Lung microvascular endothelial cell (primary cell): ENCODE measurements around the gene NLGN2. TPM values are rescaled to one million over a fixed set of nuclear protein-coding genes. Genes with fewer than 3 reads are reported as not detected.
A peak's percentile ranks its signal among the peaks of the same experiment; 100 is the strongest.

ENCODE experiments used
- DNase-seq, 2 donors: peaks; one replicate each; pipeline versions ENCODE4 v3.0.0 to v3.0.0-alpha.2; 2010; ENCODE audit warnings: low read depth in 2 of 2
- total RNA-seq: library from RNA; depleted of rRNA; stranded (reverse); fragments of >200 nt; gene quantifications from 2 replicates; pipeline ENCODE4 v1.2.1, GENCODE V29; 2014

NLGN2 gene
- total RNA-seq, 1 donor from 2014 or later = 1.2 TPM

DNA sequence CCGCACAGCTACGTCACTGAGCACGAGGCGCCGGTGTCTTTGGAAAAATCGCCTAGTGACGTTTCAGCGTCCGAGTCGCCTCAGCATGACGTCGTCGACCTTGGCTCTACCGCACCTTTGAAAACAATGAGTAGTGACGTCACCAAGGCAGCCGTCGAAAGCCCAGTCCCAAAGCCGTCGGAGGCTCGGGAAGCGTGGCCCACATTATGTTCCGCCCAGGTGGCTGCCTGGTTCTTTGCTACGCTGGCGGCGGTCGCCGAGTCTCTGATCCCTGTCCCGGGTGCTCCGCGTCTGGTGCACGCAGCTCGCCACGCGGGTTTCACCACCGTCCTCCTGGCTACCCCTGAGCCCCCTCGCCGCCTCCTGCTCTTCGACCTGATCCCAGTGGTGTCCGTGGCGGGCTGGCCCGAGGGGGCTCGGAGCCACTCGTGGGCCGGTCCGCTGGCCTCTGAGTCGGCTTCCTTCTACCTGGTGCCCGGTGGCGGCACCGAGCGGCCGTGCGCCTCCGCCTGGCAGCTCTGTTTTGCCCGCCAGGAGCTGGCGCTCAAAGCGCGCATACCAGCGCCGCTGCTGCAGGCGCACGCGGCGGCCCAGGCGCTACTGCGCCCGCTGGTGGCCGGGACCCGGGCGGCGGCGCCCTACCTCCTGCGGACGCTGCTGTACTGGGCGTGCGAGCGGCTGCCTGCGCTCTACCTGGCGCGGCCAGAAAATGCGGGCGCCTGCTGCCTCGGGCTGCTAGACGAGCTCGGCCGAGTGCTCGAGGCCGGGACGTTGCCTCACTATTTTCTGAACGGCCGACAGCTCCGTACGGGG, 29.1 kb downstream of the NLGN2 start:
- peak; percentile 86 to 93 for DNase-seq

DNA sequence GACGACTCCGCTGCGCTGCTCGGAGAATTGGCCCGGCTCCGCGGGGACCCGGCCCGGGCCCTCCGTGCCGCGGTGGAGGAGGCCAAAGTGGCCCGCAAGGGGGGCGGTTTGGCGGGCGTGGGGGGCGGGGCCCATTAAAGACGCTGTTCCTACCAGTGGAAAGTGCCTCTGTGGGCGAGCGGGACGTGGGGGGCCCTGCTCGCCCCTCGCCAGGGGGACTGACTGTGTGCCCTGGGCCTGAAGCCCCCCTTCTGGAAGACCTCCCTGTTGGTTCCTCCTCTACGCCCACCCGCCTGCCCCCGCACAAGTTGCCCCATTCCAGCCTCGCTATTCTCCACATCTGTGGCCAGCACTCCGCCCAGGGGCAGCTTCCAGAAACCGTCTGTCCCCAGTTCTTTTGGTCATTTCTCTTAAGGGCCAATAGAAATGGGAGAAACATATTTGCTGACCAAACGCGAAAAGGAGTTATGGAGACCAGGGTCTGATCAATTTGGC, 29.8 kb downstream of the NLGN2 start:
- no peak for DNase-seq

DNA sequence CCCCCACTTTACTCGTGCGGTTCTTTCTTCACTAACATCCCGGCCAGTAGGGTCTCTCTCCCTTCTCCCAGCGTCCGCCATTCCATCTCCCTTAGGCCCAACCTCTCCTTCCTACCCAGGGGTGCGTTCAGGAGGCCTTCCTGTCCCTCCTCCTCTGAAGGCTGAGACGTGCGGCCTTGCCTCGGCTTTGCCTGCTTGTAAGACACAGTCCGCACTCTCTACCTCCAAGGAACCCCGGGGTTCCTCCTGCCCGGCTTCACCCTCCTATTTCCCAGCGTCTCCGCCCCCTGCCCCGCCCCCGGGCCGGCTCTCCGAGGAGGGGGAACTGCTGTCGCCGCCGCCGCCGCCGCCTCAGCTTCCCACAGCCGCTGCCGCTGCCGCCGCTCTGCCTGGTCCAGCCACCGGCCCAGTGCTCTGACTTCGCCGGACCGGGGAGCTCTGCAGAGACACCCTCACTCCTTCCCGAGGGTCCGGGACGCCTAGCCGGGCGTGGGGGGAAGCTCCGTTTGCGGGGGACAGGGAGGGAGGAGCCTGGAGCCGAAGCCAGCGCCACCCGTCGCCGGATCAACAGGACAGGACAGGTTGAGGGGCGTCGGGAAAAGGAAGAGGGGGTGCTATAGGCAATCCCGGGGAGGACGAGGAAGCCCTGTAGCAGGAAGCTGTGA, 30.4 kb downstream of the NLGN2 start:
- DNase-seq = no peak

DNA sequence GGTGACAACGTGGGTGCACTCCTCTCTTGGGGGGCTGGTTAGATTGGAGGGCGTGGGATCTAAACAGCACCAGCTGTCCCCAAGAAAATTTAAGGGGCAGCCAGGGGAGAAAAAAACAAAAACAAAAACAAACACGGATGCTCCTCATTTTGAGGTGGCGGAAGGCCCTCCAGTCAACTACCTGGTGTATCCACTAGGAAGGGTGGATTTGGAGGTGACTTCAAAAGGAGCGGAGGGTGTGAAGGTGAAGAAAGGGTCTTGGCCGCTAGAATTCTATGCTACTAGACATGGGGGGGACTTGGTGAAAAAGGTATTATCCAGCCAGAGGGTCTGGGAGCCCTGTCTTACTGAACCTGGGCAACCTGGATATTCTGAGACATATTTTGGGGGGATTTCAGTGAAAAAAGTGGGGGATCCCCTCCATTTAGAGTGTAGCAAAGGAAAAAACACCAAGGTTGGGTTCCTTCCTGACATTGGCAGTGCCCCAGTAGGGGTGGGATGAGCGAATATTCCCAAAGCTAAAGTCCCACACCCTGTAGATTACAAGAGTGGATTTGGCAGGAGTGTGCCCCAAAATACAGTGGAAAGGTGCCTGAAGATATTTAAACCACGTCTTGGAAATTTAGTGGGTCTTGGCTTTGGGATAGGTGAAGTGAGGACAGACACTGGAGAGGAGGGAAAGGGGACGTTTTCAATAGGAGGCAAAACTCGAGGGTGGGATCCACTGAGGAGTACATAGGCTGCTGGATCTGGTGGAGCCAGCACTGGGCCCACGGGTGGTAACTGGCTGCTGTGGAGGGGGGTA, 31.2 kb downstream of the NLGN2 start:
- no peak for DNase-seq

DNA sequence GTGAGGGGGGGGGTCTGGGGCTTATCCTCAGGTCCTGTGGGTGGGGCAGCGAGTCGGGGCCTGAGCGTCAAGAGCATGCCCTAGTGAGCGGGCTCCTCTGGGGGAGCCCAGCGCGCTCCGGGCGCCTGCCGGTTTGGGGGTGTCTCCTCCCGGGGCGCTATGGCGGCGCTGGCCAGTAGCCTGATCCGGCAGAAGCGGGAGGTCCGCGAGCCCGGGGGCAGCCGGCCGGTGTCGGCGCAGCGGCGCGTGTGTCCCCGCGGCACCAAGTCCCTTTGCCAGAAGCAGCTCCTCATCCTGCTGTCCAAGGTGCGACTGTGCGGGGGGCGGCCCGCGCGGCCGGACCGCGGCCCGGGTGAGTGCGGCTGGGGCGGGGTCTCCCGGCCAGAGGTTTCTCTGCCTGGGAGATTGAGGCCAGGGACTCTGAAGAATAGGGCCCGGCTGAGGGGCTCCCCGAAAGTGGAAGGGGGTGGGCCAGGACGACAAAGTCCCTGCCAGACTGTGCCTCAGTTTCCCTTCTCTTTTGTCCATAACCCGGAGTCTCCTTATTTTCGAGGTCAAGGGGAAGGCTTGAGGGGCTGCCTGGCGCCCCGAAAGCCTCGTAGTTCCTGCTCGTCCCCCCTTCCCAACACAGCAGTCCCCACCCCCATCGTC, 31.9 kb downstream of the NLGN2 start, which contains the start of gene FGF11:
TSS of gene FGF11 (plus strand) at position 51 of the 651 bp plus-strand sequence. CDS start at position 160, 109 bp downstream.
- no peak for DNase-seq

DNA sequence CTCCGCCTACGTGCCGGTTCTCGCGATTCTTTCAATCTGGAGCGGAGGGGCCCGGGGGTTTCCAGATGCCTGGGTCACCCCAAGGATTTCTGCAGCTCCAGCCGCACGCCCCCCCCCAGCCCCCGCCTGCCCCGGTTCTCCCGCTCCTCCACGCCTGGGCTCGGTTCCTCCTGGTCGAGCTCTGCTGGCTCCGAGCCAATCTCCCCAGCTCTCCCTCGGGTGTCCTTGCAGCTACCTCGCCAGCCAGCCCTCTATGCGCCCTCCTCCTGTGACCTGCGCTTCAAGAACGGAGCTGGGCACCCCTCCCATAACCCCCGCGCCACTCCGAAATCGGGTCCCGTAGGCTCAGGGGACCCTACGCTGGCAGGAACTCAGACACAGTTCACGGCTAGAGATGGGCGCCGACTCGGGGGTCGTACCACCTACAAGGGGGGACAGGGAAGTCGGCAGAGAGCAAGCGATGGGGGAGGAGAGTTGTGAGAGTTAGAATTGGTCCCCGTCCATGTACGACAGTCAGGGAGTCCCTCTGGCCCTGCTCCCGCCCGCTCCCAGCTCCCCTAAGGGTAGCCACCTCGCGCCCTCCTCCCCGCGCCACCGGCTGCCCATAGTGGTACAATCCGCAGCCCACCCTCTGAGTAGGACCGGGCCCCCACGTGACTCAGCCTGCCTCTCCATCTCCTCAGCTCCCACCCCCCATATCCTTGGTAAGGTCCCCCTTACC, 32.6 kb downstream of the NLGN2 start:
- peak in 1 of 2 donors; percentile 19 for DNase-seq

DNA sequence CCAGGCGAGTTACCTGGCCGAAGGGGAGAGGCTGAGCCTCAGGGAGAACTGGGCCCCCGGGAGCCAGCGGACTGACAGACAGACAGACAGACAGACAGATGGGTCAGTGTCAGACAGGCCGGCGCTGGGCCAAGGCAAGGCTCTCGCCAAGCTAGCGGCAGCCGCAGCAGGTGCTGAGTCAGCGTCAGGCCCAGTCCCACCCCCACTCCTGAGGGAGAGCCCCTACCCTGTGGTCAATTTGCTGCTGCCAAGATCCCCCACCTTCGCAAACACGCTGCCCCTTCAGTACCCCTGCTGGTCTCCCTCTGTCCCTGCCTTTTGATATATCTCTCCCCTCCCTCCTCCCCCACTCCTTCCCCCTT, 33.2 kb downstream of the NLGN2 start:
- DNase-seq = peak in 1 of 2 donors; percentile 34

DNA sequence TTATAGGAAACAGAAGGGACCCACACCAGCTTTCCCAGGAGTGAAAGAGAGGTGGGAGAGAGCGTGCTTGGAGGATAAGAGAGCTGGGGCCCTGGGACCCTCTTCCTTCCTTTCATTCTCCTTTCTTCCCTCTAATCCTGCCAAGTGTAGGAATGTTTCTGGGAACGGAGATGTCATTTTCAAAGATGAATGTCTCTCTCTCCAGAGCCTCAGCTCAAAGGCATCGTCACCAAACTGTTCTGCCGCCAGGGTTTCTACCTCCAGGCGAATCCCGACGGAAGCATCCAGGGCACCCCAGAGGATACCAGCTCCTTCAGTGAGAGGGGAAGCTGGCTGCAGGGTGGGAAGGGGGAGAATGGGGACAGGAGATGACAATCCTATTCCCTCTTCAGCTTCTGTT, 33.6 kb downstream of the NLGN2 start:
- DNase-seq = no peak

DNA sequence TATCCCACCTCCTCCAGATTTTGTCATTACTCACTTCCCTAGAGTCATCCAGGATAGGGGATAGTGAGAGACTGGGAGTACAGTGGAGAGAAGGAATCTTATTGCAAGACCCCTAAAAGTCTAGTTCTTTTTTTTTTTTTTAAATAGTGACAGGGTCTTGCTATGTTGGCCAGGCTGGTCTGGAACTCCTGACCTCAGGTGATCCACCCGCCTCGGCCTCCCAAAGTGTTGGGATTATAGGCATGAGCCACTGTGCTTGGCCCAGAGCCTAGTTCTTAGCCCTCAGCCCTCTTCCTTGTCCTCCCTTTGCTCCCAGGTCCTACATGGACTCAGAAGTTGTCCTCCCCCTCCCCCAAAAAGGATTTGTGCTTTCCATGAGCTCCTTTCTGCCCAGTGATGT, 34.5 kb downstream of the NLGN2 start:
- no peak for DNase-seq

DNA sequence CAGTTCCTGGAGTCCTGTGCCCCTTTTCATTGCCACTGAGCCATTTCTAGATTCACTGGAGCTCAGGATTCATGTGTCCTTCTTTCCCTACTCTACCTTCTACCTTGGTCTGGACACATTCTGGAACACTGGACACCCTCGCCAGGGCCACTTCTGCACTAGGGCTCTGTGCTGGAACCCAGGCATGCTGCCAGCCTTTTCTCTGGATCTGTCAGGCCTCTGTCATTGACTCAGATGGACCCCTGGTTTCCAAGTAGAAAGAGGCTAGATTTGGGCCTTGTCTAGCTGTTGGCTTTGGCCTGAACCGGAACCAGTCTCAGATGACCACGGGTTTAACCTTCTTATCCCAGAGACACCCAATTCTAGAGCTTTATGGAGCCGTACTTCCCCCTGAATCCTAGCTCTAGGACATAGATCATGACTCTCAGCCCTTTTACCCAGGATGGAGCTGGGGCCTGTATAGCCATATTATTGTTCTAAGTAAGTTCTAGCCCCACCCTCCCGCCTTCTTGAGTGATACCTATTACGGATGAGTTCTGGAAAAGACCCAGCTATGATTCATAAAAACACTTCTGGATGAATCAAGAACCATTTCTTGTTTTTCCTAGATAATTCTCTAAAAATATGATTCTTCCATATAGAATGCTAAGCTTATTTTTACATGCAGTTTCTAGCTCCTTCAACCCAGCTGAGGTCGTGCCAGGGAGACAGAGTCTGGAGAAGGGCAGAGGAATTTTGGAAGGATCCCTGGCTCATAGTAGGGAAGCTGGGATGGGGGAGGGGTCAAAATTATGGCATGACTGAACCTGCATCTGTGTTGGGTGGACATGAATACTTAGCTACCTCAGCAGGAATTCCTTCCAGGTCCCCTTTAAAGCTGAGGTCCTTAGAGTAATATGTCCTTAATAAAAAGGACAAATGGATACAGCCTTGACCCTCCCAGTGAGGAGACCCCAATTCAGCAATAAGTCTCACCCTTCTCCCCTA, 36.1 kb downstream of the NLGN2 start:
- peak in 1 of 2 donors; percentile 58 for DNase-seq

DNA sequence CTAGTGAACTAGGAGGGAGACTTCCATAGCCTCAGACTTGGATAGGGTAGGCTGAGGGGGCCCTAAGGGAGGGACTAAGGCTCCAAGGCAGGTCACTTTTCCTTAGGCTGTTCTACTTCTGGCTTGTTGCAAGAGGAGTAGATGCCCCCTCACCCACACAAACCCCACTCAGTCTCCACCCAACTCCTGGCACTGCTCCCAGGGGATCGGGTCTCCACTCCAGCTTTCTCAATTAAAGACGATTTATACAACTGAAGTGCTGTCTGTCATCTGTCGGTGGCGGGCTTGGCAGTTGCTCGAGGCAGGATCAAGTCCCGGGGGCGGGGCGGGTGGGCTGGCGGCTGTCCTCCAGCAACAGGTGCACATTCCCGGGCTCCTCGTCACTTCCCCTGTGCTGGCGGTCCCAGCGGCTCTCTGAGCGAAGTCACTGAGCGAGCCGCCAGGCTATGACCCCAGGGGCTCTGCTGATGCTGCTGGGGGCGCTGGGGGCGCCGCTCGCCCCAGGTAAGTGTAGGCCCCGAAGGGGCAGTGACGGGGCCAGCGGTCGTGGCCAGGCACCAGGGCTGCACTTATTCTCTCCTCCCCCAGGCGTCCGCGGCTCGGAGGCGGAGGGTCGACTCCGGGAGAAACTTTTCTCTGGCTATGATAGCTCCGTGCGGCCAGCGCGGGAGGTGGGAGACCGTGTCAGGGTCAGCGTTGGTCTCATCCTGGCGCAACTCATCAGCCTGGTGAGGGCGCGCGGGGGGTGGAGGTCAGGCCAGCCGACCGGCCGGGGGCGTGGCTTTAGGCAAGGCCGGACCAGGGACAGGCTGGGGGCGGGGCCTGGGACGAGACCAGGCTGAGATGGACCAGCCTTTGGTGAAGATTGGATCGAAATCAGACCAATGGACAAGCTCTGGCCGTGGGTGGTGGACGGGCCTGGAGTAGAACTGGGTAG, 37.3 kb downstream of the NLGN2 start, which contains the start of gene CHRNB1:
TSS of gene CHRNB1 (plus strand) at position 380 of the 937 bp plus-strand sequence. CDS start at position 447, 67 bp downstream.
- DNase-seq = peak; percentile 48

DNA sequence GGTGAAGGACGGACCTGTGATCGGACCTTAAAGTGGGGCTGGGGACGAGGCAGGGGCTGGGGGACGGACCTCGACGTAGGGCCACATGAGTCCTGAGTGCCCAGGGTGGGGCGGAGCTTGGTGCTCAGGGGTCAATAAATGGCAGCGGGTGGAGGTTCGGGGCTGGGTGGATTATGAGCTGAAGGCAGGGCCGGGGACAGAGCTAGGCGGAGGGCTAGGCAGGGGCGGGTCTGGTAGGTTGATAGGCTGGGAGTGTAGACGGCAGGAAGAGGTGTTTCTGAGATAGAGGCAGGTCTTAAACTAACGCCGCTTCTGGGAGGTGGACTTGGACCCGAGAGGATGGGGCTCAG, 37.9 kb downstream of the NLGN2 start:
- DNase-seq = no peak

DNA sequence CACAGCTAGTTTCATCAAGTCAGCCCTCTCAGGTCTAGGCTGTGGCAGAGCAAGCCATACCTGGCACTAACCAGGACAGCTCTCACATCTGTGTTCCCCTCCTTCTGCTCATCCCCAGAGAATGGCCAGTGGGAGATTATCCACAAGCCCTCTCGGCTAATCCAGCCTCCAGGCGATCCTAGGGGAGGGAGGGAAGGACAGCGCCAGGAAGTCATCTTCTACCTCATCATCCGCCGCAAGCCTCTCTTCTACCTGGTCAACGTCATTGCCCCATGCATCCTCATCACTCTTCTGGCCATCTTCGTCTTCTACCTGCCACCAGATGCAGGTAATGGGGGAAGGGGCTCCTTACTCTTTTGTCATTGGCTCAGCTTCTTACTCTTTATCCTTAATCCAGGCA, 40.8 kb downstream of the NLGN2 start:
- no peak for DNase-seq

DNA sequence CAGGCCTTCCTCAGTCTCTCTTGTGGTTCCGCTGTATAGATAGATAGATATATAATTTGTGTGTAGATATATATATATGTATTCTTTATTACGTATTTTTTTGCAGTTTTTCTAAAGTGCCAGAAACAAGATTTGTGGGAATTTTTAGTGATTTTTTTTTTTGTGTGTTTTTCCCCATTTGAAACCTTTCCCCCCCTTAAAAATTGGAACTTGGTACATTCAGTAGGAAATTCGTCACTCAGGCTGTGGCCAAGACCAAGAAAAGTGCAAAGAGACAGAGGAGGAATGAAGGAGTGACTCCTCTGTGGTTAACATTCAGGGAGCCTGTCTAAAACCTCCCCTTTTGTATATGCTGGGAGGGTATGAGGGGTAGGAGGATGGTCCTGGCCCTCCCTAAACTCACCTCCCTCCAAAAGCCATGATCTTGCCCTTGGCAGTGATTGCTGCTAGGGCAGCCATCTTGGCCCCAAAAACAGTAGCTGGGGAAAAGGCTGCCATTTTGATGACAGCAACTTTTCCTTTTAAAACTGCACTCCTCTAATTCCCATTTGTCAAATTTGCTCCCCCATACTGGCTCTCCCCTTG, 52.4 kb downstream of the NLGN2 start:
- DNase-seq = no peak

DNA sequence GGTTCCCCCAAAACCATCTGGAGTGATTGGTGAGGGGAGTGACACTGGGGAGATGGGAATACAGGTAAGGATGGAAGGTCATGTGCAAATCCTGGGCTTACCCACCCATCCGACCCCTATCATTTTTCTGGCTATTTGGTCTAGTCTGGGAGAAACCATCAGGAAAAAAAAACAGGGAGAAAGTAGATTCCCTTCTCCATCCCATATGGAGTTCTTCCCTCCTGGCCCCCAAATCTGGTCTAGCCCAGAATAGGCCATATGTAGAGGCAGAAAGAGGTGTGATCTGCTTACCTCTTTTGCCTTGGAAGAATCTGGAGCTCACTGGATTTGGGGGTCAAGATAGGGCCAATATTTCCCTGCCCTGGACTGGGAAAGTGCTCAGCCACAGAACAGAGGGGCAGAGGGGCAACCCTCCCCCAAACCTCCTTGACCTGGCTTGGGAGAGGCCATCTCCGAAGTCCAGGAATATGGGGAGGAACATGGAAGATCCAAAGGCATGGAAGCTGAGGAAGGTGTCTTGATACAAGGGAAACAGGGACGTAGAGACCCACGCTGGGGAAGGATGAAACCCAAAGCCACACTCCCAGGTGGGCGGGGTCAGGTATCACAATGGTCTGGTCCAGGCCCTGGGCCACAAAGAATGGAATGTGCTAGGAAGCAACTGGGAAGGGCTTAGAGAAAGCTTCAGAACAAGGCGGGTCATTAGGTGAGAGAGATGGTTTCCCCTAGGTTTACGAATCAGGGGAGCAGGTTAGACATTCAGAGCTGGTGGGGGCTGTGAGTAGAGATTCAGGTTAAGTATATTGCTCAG, 53.4 kb downstream of the NLGN2 start:
- no peak for DNase-seq

DNA sequence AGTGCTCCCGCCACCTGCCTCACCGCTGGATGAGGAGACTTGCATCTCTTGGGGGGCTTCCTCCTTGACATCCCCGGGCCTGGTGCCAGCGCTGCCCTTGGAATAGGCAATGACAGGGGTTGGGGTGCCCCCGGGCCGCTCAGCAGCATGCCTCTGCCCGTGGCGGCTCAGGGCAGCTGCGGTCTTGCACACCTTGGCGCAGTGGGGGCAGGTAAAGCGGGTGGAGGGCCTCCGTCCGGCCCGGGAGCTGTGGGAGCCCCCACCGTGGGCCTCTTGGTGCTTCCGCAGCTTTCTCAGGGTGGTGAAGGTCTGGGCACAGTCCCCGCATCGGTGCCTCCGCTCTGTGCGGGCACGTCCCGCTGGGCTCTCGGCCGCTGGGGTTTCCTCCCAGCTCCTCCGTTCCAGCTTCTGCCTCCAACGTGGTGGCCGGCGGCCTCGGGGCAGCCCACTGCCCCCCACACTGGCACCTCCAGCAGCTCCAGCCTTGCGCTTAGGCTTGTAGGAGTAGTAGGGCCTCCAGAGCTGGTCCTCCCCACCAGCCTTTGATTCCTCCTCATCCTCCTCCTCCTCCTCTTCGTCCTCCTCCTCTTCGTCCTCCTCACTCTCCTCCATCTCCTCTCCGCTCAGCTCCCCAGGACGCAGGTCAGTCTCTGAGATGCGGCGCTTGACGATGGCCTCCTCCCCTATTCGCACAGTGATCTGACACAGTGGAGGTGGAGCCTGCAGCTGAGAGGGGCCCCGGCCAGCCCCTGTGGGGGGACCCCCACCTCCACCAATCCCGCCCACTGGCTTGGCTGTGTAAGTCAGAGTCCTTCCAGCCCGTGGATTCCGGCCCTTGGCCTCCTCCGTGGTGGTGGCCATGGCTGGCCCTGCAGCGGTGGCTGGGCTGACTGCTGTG, 55.1 kb downstream of the NLGN2 start:
- no peak for DNase-seq
